ENCODE measurements around the gene SLIT1. TPM values are rescaled to one million over a fixed set of nuclear protein-coding genes. Genes with fewer than 3 reads are reported as not detected.
"Not testable (repeated sequence)": the region's sequence is repeated elsewhere in the genome, so short reads cannot be mapped to it uniquely, and the experiment has no call there.

The SLIT1 gene
- total RNA-seq, 2 donors from 2014 or later, result 0.06 to 0.25 TPM

GRCh38 chr10:97099868-97100267 is 85.9 kb downstream of the SLIT1 start:
- ATAC-seq, result no peak
- intact Hi-C loops (cut with DNase I, micrococcal nuclease), result no loop called here

DNA sequence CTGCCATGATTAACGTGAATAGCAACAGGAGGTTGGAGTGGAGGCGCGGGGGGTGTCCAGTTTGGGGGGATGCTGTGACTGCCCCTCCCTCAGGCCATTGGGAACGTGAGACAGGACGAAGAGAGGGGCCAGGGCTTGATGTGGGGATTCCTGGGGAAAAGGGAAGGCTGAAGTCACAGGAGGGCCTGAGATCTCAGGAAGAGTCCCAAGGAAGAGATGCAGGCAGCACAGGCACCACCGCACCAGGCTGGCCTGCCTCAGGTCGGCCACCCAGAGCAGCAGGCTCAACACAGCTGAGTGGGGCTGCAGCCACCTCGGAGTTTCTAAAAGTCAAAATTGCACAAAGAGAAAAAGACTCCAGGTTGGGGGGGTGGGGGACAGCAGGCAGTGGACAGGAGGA is 86.7 kb downstream of the SLIT1 start:
- intact Hi-C loops (cut with DNase I, micrococcal nuclease), result no loop called here
- no peak for ATAC-seq
- DNase-seq, result no peak

More at GRCh38 chr10:97099868-97100267, 85.9 kb downstream of the SLIT1 start:
- DNase-seq, result no peak

GRCh38 chr10:97097084-97097433 is 88.7 kb downstream of the SLIT1 start:
- DNase-seq, result no peak
- intact Hi-C loops (cut with DNase I, micrococcal nuclease), result no loop called here
- ATAC-seq, result no peak

- DNase-seq (no peak), ATAC-seq (no peak)
- intact Hi-C loops (cut with DNase I, micrococcal nuclease), result no loop called here
Observed at GRCh38 chr10:97096261-97097083, 89.3 kb downstream of the SLIT1 start.

GRCh38 chr10:97095701-97096260 is 90.0 kb downstream of the SLIT1 start:
- DNase-seq (no peak), ATAC-seq (no peak)
- intact Hi-C loops (cut with DNase I, micrococcal nuclease), result no loop called here

- DNase-seq (no peak), ATAC-seq (no peak)
- intact Hi-C loops (cut with DNase I, micrococcal nuclease), result no loop called here
Observed at GRCh38 chr10:97090644-97091043, 95.1 kb downstream of the SLIT1 start.

DNA sequence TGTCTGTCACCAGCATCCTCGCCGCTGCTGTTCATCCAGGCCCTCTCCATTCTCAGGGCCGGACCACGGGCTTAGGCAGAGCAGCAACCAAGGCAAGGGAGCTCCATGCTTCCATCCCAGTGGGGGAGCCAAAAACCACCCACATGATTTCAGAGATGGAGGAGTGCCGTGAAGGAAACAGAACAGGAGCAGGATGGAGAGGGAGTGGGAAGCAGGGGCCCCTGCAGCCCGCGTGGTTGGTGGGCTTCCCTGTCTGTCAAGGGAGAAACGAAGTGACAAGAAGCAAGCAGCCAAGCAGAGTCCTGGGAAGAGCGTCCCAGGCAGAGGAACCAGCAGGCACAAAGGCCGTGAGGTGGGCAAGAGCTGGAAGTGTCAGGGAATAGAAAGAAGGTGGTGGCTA is 95.7 kb downstream of the SLIT1 start:
- ATAC-seq (no peak), DNase-seq (no peak)
- intact Hi-C loops (cut with DNase I, micrococcal nuclease), result no loop called here

- DNase-seq, result no peak
- ATAC-seq, result no peak
- intact Hi-C loops (cut with DNase I, micrococcal nuclease), result no loop called here
Observed at GRCh38 chr10:97089209-97089870, 96.4 kb downstream of the SLIT1 start.

DNA sequence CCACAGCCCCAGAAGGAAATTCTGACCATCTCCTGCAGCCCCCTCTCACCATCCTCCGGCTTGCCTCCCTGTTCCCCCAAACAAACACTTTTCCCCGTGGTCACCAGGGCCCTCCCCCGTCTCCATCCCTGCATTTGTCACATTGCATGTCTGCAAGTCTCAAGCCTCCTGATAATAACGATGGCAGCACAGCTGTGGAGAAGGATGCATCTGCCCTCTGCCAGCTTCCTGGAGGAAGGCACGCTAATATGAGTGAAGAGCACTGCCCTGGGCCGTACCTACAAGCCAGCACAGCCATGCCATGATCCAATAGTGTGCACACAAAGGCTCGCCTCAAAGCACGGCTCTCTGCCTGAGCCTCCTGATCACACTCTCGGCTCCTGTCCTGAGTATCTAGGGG is 98.5 kb downstream of the SLIT1 start:
- intact Hi-C loops (cut with DNase I, micrococcal nuclease), result no loop called here
- DNase-seq (no peak), ATAC-seq (no peak)

- ATAC-seq (no peak), DNase-seq (no peak)
- intact Hi-C loops (cut with DNase I, micrococcal nuclease), result no loop called here
Observed at GRCh38 chr10:97086530-97086929, 99.2 kb downstream of the SLIT1 start.

DNA sequence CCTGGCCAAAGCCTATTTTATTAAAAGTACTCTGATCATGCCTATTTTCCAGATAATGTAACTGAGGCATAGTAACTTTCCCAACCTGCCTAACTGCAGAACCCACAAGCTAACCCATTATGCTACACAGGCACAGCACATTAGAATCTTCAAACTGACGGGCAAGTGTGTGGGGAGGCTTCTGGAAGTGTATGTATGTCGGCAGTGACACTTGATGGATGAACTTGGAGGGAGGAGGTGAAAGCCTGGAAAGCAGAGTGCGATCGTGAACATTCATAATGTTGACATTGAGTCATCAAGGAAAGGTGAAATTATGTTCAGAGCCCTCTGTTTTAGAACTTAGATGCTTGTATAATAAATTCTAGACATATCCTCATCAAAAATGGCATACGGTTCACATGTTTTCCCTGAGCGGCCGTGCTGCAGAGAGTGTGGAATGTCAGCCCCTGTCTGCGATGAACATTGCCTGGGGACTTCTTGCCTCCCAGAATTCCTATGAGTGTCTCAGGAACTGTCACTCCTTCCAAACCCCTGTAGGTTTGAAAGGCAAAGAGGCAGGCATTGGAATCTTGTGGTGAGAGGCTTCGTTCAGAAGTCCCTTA is 102.4 kb downstream of the SLIT1 start:
- no peak for ATAC-seq
- no peak for DNase-seq
- intact Hi-C loops (cut with DNase I, micrococcal nuclease), result no loop called here

GRCh38 chr10:97082575-97082974 is 103.2 kb downstream of the SLIT1 start:
- intact Hi-C loops (cut with DNase I, micrococcal nuclease); ATAC-seq; DNase-seq: not testable (repeated sequence)

DNA sequence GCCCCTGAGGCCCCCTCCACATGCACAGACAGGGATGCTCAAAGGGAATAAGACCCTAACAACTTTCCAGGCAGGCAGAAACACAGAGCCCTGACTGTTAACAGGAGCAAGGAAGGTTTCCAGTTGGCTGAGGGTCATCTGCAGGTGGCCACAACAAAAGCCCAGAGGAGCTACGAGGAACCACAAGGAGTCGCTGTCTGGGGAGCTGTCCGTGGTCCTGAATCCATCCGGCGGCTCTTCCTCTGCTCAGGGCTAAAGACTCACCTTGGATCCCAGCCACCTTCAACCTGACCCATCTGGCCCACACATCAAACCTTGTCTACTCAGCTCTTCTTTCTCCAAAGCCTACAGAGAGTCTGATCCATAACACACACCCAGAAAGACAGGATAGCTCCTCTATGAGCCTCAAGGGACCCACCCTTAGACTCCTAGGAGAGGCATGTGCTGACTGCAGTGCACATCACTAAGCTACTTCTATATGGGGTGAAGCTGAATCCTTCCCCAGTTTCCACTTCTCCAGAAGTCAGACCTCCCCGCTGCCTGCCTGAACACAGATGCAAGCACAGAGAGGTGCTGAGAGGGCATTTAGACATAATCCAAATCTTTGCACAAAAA is 104.0 kb downstream of the SLIT1 start:
- DNase-seq (peak in 1 of 2 donors; percentile 67), ATAC-seq (peak; percentile 75)
- intact Hi-C loops (cut with DNase I, micrococcal nuclease), result no loop called here

GRCh38 chr10:97080051-97080776 is 105.5 kb downstream of the SLIT1 start:
- DNase-seq (no peak), ATAC-seq (no peak)
- intact Hi-C loops (cut with DNase I, micrococcal nuclease), result no loop called here

- DNase-seq, result no peak
- intact Hi-C loops (cut with DNase I, micrococcal nuclease), result no loop called here
- no peak for ATAC-seq
Observed at GRCh38 chr10:97079448-97079847, 106.3 kb downstream of the SLIT1 start.

DNA sequence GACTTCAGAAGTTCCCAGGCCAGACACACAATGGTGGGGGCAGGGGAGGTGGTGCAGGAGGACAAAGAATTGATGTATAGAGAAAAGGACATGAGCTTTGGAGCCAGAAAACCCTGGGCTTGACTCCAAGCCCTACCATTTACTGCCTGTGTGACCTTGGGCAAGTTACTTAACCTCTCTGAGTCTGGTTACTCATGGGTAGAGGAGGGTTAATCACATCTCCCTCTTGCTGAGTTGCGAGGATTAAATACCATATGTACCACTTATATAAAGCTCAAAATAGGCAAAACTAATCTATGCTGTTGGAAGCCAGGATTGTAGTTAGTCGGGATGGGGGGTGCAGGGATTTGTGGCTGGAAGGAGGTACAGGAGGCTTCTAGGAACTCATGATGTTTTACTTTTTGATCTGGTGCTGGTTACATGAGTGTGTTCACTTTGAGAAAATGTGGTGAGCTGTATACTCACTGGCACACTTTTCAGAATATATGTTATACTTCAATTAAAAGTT is 106.8 kb downstream of the SLIT1 start:
- DNase-seq (no peak), ATAC-seq (no peak)
- intact Hi-C loops (cut with DNase I, micrococcal nuclease), result no loop called here

- intact Hi-C loops (cut with DNase I, micrococcal nuclease), result no loop called here
- DNase-seq (no peak), ATAC-seq (no peak)
Observed at GRCh38 chr10:97078261-97078937, 107.4 kb downstream of the SLIT1 start.

DNA sequence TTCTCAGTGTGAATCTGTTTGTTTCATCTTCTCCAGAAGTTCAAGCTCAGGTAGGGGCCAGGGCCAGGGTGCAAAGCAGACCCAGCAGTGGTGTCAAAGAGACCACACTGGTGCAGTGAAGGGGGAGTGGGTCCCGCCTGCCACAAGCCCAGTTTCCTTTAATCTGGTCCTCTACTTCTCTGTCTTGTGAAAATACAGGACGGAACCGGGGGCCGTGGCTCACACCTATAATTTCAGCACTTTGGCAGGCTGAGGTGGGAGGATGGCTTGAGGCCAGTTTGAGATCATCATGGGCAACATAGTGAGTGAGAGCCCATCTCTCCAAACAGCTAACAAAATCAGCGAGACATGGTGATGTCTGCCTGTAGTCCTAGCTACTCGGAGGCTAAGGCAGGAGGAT is 109.0 kb downstream of the SLIT1 start:
- no peak for ATAC-seq

More for the DNA sequence above, 109.0 kb downstream of the SLIT1 start:
- no peak for DNase-seq
- intact Hi-C loops (cut with DNase I, micrococcal nuclease), result no loop called here

Measured in left colon (tissue), 2 donors.